ENCODE measurements around the gene THUMPD2. TPM values are rescaled to one million over a fixed set of nuclear protein-coding genes. Genes with fewer than 3 reads are reported as not detected.

The THUMPD2 gene
- total RNA-seq, 1 experiment from 2014 or later, result 19.6 TPM

- H3K27me3 Mint-ChIP-seq (ENCODE audit: low read depth), result no peaks in the 10 kb centered on the region
- H3K36me3 Mint-ChIP-seq, result peaks cover 29% of the 10 kb centered on the region
- peak overlapping the region; percentile 8; the same call in 1 of the 2 replicates for H3K4me3 Mint-ChIP-seq
- CTCF ChIA-PET, result interaction anchor here (1.8 kb wide), 1 partner anchor 141 kb away, joined by 4 read pairs; no protein-coding TSS in a partner anchor
- ATAC-seq, result peak; percentile 44
- peak overlapping the region; percentile 5 for H3K27ac Mint-ChIP-seq
- peaks cover 4% of the 10 kb centered on the region for H3K9me3 Mint-ChIP-seq
- H3K4me1 Mint-ChIP-seq, result peaks cover 28% of the 10 kb centered on the region
- POLR2A ChIA-PET, result no interaction called here
- no peak for DNase-seq (ENCODE audit: low spot score)
- no peak for TF ChIP-seq RORB (CRISPR knock-in tag; IDR thresholded peaks at IDR 0.05)
Observed at GRCh38 chr2:39772086-39772811, 6.8 kb downstream of the THUMPD2 start.

- Mint-ChIP-seq H3K27ac (no peak overlapping the region), H3K9me3 (no peaks in the 10 kb centered on the region), H3K4me3 (no peak overlapping the region), H3K4me1 (no peaks in the 10 kb centered on the region), H3K27me3 (ENCODE audit: low read depth) (no peaks in the 10 kb centered on the region), H3K36me3 (peaks cover 56% of the 10 kb centered on the region)
- DNase-seq (ENCODE audit: low spot score) (no peak), ATAC-seq (no peak)
- TF ChIP-seq ZNF396 (CRISPR knock-in tag; IDR thresholded peaks at IDR 0.05; ENCODE audit: borderline replicate concordance), result no peak
- TF ChIP-seq FOXP1 (CRISPR knock-in tag; IDR thresholded peaks at IDR 0.05; ENCODE audit: borderline replicate concordance), result no peak
- no peak for TF ChIP-seq ZNF263 (CRISPR knock-in tag; IDR thresholded peaks at IDR 0.05; ENCODE audit: low read depth)
- TF ChIP-seq ATF6 (CRISPR knock-in tag; IDR thresholded peaks at IDR 0.05), result no peak
- CTCF ChIA-PET, result no interaction called here
- POLR2A ChIA-PET, result no interaction called here
Observed at GRCh38 chr2:39762448-39762847, 16.6 kb downstream of the THUMPD2 start.

- Mint-ChIP-seq H3K4me3 (no peak overlapping the region), H3K36me3 (peaks cover 63% of the 10 kb centered on the region), H3K27me3 (ENCODE audit: low read depth) (no peaks in the 10 kb centered on the region), H3K9me3 (no peaks in the 10 kb centered on the region), H3K27ac (peak overlapping the region; percentile 76), H3K4me1 (no peaks in the 10 kb centered on the region)
- DNase-seq (ENCODE audit: low spot score) (no peak), ATAC-seq (no peak)
- CTCF ChIA-PET, result no interaction called here
- POLR2A ChIA-PET, result no interaction called here
- TF ChIP-seq SOX15 (CRISPR knock-in tag; IDR thresholded peaks at IDR 0.05) (no peak), ZNF281 (CRISPR knock-in tag; IDR thresholded peaks at IDR 0.05) (no peak), SMAD3 (CRISPR knock-in tag; IDR thresholded peaks at IDR 0.05; ENCODE audit: borderline replicate concordance) (no peak), ATF3 (CRISPR knock-in tag; conservative IDR thresholded peaks at IDR 0.05) (no peak), ZSCAN18 (CRISPR knock-in tag; IDR thresholded peaks at IDR 0.05) (no peak), HMGXB4 (CRISPR knock-in tag; IDR thresholded peaks at IDR 0.05) (no peak), FOXP1 (CRISPR knock-in tag; IDR thresholded peaks at IDR 0.05; ENCODE audit: borderline replicate concordance) (no peak), ZNF423 (CRISPR knock-in tag; IDR thresholded peaks at IDR 0.05) (no peak), E2F4 (CRISPR knock-in tag; IDR thresholded peaks at IDR 0.05; ENCODE audit: borderline replicate concordance, low read depth) (no peak), NFE2L1 (CRISPR knock-in tag; IDR thresholded peaks at IDR 0.05) (no peak), KAT7 (CRISPR knock-in tag; IDR thresholded peaks at IDR 0.05; ENCODE audit: borderline replicate concordance) (no peak), OVOL2 (CRISPR knock-in tag; IDR thresholded peaks at IDR 0.05; ENCODE audit: borderline replicate concordance) (no peak), AFF4 (CRISPR knock-in tag; IDR thresholded peaks at IDR 0.05; ENCODE audit: borderline replicate concordance) (no peak)
Observed at GRCh38 chr2:39757156-39757555, 21.9 kb downstream of the THUMPD2 start.
